ENCODE data around the gene CDK14. TPM values are rescaled to one million over a fixed set of nuclear protein-coding genes. Genes with fewer than 3 reads are reported as not detected.

CDK14 gene
- total and polyA plus RNA-seq, 2 of the 8 experiments (the other 6 are each of a cell fraction or from before 2014, with no cell fraction given) = 5.5 to 47.3 TPM

DNA sequence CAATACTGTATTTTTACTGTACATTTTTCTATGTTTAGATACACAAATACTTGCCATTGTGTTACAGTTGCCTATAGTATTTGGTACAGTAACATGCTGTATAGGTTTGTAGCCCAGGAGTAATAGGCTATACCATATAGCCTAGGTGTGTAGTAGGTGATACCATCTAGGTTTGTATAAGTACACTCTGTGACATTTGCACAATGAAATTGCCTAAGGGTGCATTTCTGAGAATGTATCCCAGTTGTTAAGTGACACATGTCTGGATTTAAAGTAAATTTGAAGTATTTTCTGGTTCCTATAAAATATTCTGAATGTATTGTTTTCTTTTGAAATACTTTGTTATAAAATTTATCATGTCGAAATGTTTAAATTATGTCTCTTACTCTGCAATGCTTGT, 7.2 kb downstream of the CDK14 start:
- Histone ChIP-seq H4K20me1 (replicated peaks in 1 of 2; ENCODE audit: control insufficient read depth in 1 of 2, insufficient read depth in 2 of 2, low read length in 2 of 2) (peaks cover 0 to 2% of the 10 kb centered on the region in 2 experiments), H4K8ac (ENCODE audit: extremely low read depth, insufficient read depth, low read length) (no peak overlapping the region), H3K14ac (ENCODE audit: insufficient read length) (no peak overlapping the region), H3K79me1 (ENCODE audit: low read depth, low read length) (no peaks in the 10 kb centered on the region), H2BK120ac (replicated peaks; ENCODE audit: low read depth, low read length) (no peak overlapping the region), H3K4me2 (ENCODE audit: insufficient read depth in 1 of 2, low read depth in 2 of 2, low read length in 2 of 2) (no peak overlapping the region), H3K27me3 (replicated peaks in 1 of 4; ENCODE audit: control insufficient read depth in 3 of 4, extremely low read depth in 1 of 4, insufficient read depth in 3 of 4, low read length in 3 of 4) (no peaks in the 10 kb centered on the region), H2BK15ac (ENCODE audit: low read length) (no peak overlapping the region), H3K9ac (replicated peaks in 1 of 4; ENCODE audit: extremely low read depth in 1 of 4, low read depth in 3 of 4, low read length in 3 of 4) (no peak overlapping the region), H2BK12ac (ENCODE audit: low read depth, low read length) (no peak overlapping the region), H3K56ac (replicated peaks; ENCODE audit: insufficient read length, low read depth, low read length) (no peak overlapping the region), H2BK5ac (ENCODE audit: low read depth, low read length) (no peak overlapping the region), H2BK20ac (ENCODE audit: low read length) (no peak overlapping the region), H3K4ac (replicated peaks; ENCODE audit: insufficient read length, low read depth, low read length) (no peak overlapping the region), H3K23me2 (ENCODE audit: low read depth, low read length) (no peaks in the 10 kb centered on the region), H3K4me3 (ENCODE audit: extremely low read depth in 1 of 4, insufficient read depth in 2 of 4, low read depth in 3 of 4, low read length in 4 of 4) (no peak overlapping the region), H3K27ac (ENCODE audit: low read depth, low read length) (no peak overlapping the region), H3K23ac (ENCODE audit: insufficient read length) (no peak overlapping the region), H2AFZ (ENCODE audit: low read length) (no peak overlapping the region), H3K79me2 (ENCODE audit: control insufficient read depth in 1 of 2, insufficient read depth in 2 of 2, low read length in 2 of 2) (peaks cover 0 to 66% of the 10 kb centered on the region in 2 experiments; a peak in 2 of 4 replicates), H3K36me3 (ENCODE audit: control insufficient read depth in 2 of 4, insufficient read depth in 4 of 4, low read length in 3 of 4) (no peaks in the 10 kb centered on the region), H4K91ac (replicated peaks; ENCODE audit: insufficient read length, low read length) (no peak overlapping the region), H4K5ac (ENCODE audit: insufficient read length, low read depth, low read length) (no peak overlapping the region), H3K9me3 (ENCODE audit: insufficient read depth in 2 of 2, low read depth in 1 of 2, low read length in 1 of 2) (no peaks in the 10 kb centered on the region), H3K18ac (ENCODE audit: extremely low read depth, low read length) (no peak overlapping the region), H2AK5ac (ENCODE audit: low read depth, low read length) (no peak overlapping the region), H3K4me1 (replicated peaks in 1 of 4; ENCODE audit: control insufficient read depth in 3 of 4, insufficient read depth in 4 of 4, low read length in 3 of 4) (0 out of 7 replicates have a peak, but pooled peaks cover 0 to 3% (median under 1%) of the 10 kb centered on the region in 4 experiments)
- no peak for FAIRE-seq
- DNase-seq (ENCODE audit: low read depth in 1 of 2, low spot score in 2 of 2) = no peak
- ChIA-PET POLR2A (ENCODE audit: partially characterized antibody) (interaction anchor here (0.6 kb wide), 1 partner anchor 10 kb away, joined by 3 read pairs; no protein-coding TSS in a partner anchor), CTCF (ENCODE audit: partially characterized antibody) (interaction anchor here (1.1 to 2.9 kb wide), 5 partner anchors 8 to 430 kb away, joined by 3 to 17 read pairs (median 5); partner anchors contain the start of gene CDK14)
- 89% methylated on average over 1 of the region's 1 CpG; no CpG with 5 or more reads in 1 of the 2 experiments for WGBS, 2 experiments (ENCODE audit: extremely low coverage in 1 of 2, insufficient coverage in 1 of 2, insufficient read length in 1 of 2, insufficient replicate concordance in 2 of 2, low coverage in 1 of 2, low lambda C conversion rate in 2 of 2, missing lambda C conversion rate in 1 of 2)
- TF ChIP-seq CHD1 (IDR thresholded peaks at IDR 0.05; ENCODE audit: low read depth, low read length) = no peak
- TF ChIP-seq CTCF (IDR thresholded peaks at IDR 0.05; ENCODE audit: control extremely low read depth in 1 of 3, insufficient read depth in 1 of 3, low read depth in 1 of 3, low read length in 3 of 3) = no peak
- no peak for TF ChIP-seq GTF2F1 (IDR thresholded peaks at IDR 0.05; ENCODE audit: borderline replicate concordance, low read depth, low read length)
- TF ChIP-seq SIN3A (conservative IDR thresholded peaks at IDR 0.05 in 1 of 2, IDR thresholded peaks at IDR 0.05 in 1 of 2; ENCODE audit: low read depth in 1 of 2, low read length in 2 of 2) = no peak
- TF ChIP-seq CBX5 (IDR thresholded peaks at IDR 0.05; ENCODE audit: low read depth, low read length) = no peak
- no peak for TF ChIP-seq YY1 (IDR thresholded peaks at IDR 0.05; ENCODE audit: low read depth, low read length)
- TF ChIP-seq POLR2AphosphoS5 (IDR thresholded peaks at IDR 0.05; ENCODE audit: low read depth, low read length) = no peak
- no peak for TF ChIP-seq EP300 (IDR thresholded peaks at IDR 0.05; ENCODE audit: borderline replicate concordance in 1 of 2, low read depth in 2 of 2, low read length in 2 of 2)
